Measurements from ENCODE around the gene HRH1. TPM values are rescaled to one million over a fixed set of nuclear protein-coding genes. Genes with fewer than 3 reads are reported as not detected.

Gene HRH1
- total RNA-seq, 1 donor from 2014 or later = 6.2 TPM

DNA sequence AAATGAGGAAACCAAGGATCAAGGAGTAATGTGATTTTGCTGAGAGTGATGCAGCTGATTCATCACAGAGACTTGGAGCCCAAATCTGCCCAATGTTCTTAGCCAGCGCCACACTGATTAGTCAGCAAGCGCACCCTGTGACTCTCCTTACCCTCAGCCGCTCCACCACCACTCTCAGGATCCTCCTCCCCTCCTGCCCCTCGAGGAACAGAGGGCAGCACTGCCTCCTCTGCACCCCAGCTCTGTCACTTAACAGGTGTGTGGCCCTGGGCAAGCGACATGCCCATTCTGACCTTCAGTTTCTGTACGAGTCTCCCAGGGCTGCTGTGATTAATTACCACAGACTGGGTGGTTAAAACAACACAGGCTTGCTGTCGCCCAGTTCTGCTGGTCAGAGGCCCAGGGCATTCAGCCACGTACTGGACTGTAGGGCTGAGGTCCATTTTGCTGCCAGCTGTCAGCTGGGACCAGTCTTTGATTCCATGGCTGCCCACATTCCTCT is 36.1 kb upstream of the HRH1 start:
- no peak overlapping the region for H3K4me3 ChIP-seq
- TF ChIP-seq, protein P1, sequence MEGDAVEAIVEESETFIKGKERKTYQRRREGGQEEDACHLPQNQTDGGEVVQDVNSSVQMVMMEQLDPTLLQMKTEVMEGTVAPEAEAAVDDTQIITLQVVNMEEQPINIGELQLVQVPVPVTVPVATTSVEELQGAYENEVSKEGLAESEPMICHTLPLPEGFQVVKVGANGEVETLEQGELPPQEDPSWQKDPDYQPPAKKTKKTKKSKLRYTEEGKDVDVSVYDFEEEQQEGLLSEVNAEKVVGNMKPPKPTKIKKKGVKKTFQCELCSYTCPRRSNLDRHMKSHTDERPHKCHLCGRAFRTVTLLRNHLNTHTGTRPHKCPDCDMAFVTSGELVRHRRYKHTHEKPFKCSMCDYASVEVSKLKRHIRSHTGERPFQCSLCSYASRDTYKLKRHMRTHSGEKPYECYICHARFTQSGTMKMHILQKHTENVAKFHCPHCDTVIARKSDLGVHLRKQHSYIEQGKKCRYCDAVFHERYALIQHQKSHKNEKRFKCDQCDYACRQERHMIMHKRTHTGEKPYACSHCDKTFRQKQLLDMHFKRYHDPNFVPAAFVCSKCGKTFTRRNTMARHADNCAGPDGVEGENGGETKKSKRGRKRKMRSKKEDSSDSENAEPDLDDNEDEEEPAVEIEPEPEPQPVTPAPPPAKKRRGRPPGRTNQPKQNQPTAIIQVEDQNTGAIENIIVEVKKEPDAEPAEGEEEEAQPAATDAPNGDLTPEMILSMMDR (IDR thresholded peaks at IDR 0.05) = no peak
- peak overlapping the region in 1 of 2 donors; percentile 54 for H3K27ac ChIP-seq
- H3K4me1 ChIP-seq = peaks cover 0 to 8% of the 10 kb centered on the region in 2 donors
- H3K36me3 ChIP-seq = no peaks in the 10 kb centered on the region
- DNase-seq (ENCODE audit: low spot score in 2 of 2) = no peak
- intact Hi-C loops (cut with DNase I) = no loop called here
- no peaks in the 10 kb centered on the region for H3K27me3 ChIP-seq
- peaks cover 0 to 2% of the 10 kb centered on the region in 2 donors for H3K9me3 ChIP-seq

DNA sequence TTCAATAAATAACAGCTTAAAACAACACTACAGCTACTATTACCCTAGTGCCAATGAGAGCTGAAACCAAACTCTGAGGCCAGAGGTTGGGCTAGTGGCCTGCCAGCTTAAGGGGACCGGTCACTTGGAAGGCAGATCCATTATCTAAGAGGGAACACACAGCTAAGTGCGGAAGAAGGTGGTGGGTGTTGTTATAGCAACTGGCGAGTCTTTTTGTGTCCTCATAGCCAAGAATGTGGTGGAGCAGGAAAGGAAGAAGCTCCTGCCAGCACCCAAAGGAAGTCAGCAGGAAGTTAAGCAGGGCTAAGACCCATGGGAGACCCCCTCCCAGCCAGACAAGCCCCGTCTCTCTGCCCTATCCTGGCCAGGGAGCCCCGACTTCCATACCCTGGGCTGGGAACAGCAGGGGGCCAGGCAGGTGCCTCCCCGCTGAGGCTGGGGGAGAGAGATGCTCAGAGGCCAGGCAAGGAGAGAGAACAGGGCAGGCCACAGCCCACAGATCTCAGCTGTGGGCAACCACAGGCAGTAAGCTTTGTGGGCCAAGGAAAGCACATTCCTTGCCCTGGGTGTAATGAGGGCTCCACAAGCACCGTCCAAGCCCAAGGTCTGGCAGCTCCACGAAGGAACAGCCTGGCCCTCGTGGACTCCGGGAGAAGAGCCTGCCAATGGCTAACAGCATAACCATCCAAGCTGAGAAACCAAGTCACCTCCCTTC is 34.0 kb upstream of the HRH1 start:
- Histone ChIP-seq H3K9me3 (peaks cover 0 to 4% of the 10 kb centered on the region in 2 donors), H3K4me3 (no peak overlapping the region), H3K4me1 (peaks cover 0 to 8% of the 10 kb centered on the region in 2 donors), H3K27me3 (no peaks in the 10 kb centered on the region), H3K36me3 (no peaks in the 10 kb centered on the region), H3K27ac (peak overlapping the region; percentile 84 to 90)
- no peak for DNase-seq (ENCODE audit: low spot score in 2 of 2)
- TF ChIP-seq, protein P1 (IDR thresholded peaks at IDR 0.05) = no peak
- intact Hi-C loops (cut with DNase I) = loop anchor here (2.0 kb wide), 1 partner anchor 23 kb away; no protein-coding TSS in a partner anchor

DNA sequence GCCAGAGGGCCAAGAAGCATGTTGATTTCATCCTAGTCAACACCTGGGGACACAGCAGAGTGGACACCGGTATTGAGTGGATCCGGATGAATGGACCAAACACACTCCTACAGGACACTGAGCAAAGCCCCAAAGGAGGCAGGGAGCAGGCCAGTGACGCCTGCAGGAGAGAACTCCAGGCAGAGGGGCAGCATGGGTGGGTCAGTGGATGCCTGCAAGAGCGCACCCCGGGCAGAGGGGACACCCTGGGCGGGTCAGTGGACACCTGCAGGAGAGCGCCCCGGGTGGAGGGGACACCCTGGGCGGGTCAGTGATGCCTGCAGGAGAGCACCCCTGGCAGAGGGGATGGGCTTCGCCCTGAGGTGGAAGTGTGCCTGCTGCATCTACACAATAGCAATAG is 27.6 kb upstream of the HRH1 start:
- Histone ChIP-seq H3K36me3 (no peaks in the 10 kb centered on the region), H3K4me3 (no peak overlapping the region), H3K4me1 (no peaks in the 10 kb centered on the region), H3K9me3 (peaks cover 0 to 4% of the 10 kb centered on the region in 2 donors), H3K27ac (no peak overlapping the region), H3K27me3 (no peaks in the 10 kb centered on the region)
- intact Hi-C loops (cut with DNase I) = no loop called here
- DNase-seq (ENCODE audit: low spot score in 2 of 2) = no peak
- TF ChIP-seq, protein P1 (IDR thresholded peaks at IDR 0.05) = no peak

DNA sequence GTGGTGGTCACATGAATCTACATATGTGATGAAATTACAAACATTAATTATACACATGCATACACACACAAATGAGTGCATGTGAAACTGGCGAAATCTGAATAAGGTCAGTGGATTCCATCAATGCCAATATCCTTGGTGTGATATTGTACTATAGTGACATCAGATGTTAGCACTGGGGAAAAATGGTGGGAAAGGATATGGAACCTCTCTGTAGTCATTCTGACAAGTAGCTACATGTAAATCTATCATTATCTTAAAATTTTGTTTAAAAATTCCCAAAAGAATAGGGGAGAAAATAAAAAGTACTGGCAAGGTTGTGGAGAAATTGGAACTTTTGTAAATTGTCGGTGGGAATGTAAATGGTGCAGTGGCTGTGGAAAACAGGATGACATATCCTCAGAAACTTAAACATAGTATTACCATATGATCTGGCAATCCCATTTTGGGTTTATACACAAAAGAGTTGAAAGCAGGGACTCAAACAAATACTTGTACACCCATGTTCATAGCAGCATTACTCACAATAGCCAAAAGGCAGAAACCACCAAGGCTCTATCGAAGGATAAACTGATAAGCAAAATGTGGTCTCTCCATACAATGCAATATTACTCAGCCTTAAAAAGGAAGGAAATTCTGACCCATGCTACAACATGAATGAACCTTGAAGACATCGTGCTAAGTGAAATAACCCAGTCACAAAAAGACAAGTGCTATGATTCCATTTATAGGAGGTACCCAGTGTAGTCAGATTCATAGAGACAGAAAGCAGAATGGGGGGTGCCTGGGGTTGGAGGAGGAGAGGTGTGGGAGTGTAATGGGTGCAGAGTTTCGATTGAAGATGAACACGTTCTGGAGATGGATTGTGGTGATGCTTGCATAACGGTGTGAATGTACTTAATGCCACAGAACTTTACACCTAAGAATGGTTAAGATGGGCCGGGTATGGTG is 25.3 kb upstream of the HRH1 start:
- H3K4me3 ChIP-seq = no peak overlapping the region
- intact Hi-C loops (cut with DNase I) = no loop called here
- H3K27me3 ChIP-seq = no peaks in the 10 kb centered on the region
- no peak for DNase-seq (ENCODE audit: low spot score in 2 of 2)
- no peaks in the 10 kb centered on the region for H3K36me3 ChIP-seq
- no peaks in the 10 kb centered on the region for H3K4me1 ChIP-seq
- TF ChIP-seq, protein P1 (IDR thresholded peaks at IDR 0.05) = no peak
- H3K27ac ChIP-seq = no peak overlapping the region
- no peaks in the 10 kb centered on the region for H3K9me3 ChIP-seq

DNA sequence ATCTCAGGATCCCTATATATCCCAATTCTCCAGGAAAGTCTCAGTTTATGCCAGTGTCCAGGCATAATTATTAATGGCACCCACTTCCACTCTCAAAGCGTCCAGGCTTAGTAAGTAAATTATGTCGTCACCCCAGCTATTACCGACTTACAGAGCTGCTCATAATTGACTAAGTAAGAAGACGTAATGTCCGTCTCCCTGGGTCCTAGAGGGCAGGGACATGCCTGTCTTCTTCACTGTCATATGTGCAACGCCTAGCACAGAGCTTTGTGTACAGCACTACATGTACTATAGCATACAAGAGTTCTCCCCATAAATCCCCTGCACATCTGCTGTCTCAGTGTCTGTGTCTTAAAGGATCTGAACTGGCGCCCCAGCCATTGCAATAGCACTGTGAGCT is 23.9 kb upstream of the HRH1 start:
- no peaks in the 10 kb centered on the region for H3K36me3 ChIP-seq
- H3K27ac ChIP-seq = peak overlapping the region in 1 of 2 donors; percentile 58
- H3K4me1 ChIP-seq = no peaks in the 10 kb centered on the region
- TF ChIP-seq, protein P1 (IDR thresholded peaks at IDR 0.05) = no peak
- no peaks in the 10 kb centered on the region for H3K9me3 ChIP-seq
- no peak overlapping the region for H3K4me3 ChIP-seq
- no peaks in the 10 kb centered on the region for H3K27me3 ChIP-seq
- intact Hi-C loops (cut with DNase I) = no loop called here
- DNase-seq (ENCODE audit: low spot score in 2 of 2) = no peak
